Daoy (cell line): Measurements from ENCODE around the gene LRP11. TPM values are rescaled to one million over a fixed set of nuclear protein-coding genes. Genes with fewer than 3 reads are reported as not detected.
"Not testable (repeated sequence)": the region's sequence is repeated elsewhere in the genome, so short reads cannot be mapped to it uniquely, and the experiment has no call there.

Source experiments
- DNase-seq: peaks from one replicate; pipeline ENCODE4 v3.0.0-alpha.2; 2015; ENCODE audit warnings: low read depth
- total RNA-seq: library from RNA; depleted of rRNA; stranded (reverse); fragments of >200 nt; shearing (Covaris generic); gene quantifications from 2 replicates; pipeline ENCODE4 v1.2.3, GENCODE V29; 2014

The LRP11 gene
- total RNA-seq, 1 experiment from 2014 or later: 73.0 TPM

GRCh38 chr6:149851461-149852110 lies 12.6 kb downstream of the LRP11 start:
- DNase-seq: peak; percentile 50

- not testable (repeated sequence) for DNase-seq
These were observed 15.8 kb downstream of the LRP11 start for GRCh38 chr6:149848343-149848742.

GRCh38 chr6:149847939-149848267 lies 16.3 kb downstream of the LRP11 start:
- peak; percentile 65 for DNase-seq

- peak; percentile 94 for DNase-seq
These were observed 17.8 kb downstream of the LRP11 start for GRCh38 chr6:149846321-149846720.

GRCh38 chr6:149845549-149845948 lies 18.6 kb downstream of the LRP11 start:
- DNase-seq: no peak

GRCh38 chr6:149844480-149844879 lies 19.7 kb downstream of the LRP11 start:
- no peak for DNase-seq

GRCh38 chr6:149844036-149844435 lies 20.1 kb downstream of the LRP11 start:
- DNase-seq: peak; percentile 68

- no peak for DNase-seq
These were observed 21.0 kb downstream of the LRP11 start for GRCh38 chr6:149843051-149843633.

- no peak for DNase-seq
These were observed 21.8 kb downstream of the LRP11 start for GRCh38 chr6:149842331-149842730.

- peak; percentile 71 for DNase-seq
These were observed 23.6 kb downstream of the LRP11 start for GRCh38 chr6:149840345-149841075.

GRCh38 chr6:149834513-149835481 lies 29.4 kb downstream of the LRP11 start:
- DNase-seq: peak; percentile 75

- DNase-seq: no peak
These were observed 30.5 kb downstream of the LRP11 start for GRCh38 chr6:149833651-149834050.

GRCh38 chr6:149831308-149831820 lies 32.8 kb downstream of the LRP11 start:
- DNase-seq: no peak

- DNase-seq: no peak
These were observed 33.3 kb downstream of the LRP11 start for GRCh38 chr6:149830731-149831307.

GRCh38 chr6:149825292-149825691 lies 38.9 kb downstream of the LRP11 start:
- no peak for DNase-seq

- no peak for DNase-seq
These were observed 41.1 kb downstream of the LRP11 start for GRCh38 chr6:149823013-149823412.

GRCh38 chr6:149821492-149821891 lies 42.7 kb downstream of the LRP11 start:
- no peak for DNase-seq

GRCh38 chr6:149820506-149820905 lies 43.7 kb downstream of the LRP11 start:
- DNase-seq: no peak

- DNase-seq: no peak
These were observed 48.4 kb downstream of the LRP11 start for GRCh38 chr6:149815788-149816187.

- DNase-seq: no peak
These were observed 50.8 kb downstream of the LRP11 start for GRCh38 chr6:149813351-149813750.

GRCh38 chr6:149809798-149810197 lies 54.4 kb downstream of the LRP11 start:
- no peak for DNase-seq
